GM19035 (cell line): ENCODE data around the gene WDFY4.
A peak's percentile ranks its signal among the peaks of the same experiment; 100 is the strongest.
"Not testable (repeated sequence)": the region's sequence is repeated elsewhere in the genome, so short reads cannot be mapped to it uniquely, and the experiment has no call there.

Experiments used
- ATAC-seq: cut with Tn5 transposase; IDR thresholded peaks from one replicate; pipeline ENCODE4 v1.9.1; 2021; ENCODE audit not compliant: unreplicated experiment

Gene WDFY4, protein sequence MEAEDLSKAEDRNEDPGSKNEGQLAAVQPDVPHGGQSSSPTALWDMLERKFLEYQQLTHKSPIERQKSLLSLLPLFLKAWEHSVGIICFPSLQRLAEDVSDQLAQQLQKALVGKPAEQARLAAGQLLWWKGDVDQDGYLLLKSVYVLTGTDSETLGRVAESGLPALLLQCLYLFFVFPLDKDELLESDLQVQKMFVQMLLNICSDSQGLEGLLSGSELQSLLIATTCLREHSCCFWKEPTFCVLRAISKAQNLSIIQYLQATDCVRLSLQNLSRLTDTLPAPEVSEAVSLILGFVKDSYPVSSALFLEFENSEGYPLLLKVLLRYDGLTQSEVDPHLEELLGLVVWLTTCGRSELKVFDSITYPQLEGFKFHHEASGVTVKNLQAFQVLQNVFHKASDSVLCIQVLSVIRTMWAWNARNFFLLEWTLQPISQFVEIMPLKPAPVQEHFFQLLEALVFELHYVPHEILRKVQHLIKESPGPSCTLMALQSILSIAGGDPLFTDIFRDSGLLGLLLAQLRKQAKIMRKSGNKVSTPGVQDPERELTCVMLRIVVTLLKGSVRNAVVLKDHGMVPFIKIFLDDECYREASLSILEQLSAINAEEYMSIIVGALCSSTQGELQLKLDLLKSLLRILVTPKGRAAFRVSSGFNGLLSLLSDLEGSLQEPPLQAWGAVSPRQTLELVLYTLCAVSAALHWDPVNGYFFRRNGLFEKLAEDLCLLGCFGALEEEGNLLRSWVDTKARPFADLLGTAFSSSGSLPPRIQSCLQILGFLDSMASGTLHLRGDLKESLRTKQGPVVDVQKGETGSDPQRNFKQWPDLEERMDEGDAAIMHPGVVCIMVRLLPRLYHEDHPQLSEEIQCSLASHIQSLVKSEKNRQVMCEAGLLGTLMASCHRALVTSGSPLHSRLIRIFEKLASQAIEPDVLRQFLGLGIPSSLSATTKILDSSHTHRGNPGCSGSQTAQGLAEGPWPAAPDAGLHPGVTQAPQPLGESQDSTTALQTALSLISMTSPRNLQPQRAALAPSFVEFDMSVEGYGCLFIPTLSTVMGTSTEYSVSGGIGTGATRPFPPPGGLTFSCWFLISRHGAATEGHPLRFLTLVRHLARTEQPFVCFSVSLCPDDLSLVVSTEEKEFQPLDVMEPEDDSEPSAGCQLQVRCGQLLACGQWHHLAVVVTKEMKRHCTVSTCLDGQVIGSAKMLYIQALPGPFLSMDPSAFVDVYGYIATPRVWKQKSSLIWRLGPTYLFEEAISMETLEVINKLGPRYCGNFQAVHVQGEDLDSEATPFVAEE (N-terminal part only)

DNA sequence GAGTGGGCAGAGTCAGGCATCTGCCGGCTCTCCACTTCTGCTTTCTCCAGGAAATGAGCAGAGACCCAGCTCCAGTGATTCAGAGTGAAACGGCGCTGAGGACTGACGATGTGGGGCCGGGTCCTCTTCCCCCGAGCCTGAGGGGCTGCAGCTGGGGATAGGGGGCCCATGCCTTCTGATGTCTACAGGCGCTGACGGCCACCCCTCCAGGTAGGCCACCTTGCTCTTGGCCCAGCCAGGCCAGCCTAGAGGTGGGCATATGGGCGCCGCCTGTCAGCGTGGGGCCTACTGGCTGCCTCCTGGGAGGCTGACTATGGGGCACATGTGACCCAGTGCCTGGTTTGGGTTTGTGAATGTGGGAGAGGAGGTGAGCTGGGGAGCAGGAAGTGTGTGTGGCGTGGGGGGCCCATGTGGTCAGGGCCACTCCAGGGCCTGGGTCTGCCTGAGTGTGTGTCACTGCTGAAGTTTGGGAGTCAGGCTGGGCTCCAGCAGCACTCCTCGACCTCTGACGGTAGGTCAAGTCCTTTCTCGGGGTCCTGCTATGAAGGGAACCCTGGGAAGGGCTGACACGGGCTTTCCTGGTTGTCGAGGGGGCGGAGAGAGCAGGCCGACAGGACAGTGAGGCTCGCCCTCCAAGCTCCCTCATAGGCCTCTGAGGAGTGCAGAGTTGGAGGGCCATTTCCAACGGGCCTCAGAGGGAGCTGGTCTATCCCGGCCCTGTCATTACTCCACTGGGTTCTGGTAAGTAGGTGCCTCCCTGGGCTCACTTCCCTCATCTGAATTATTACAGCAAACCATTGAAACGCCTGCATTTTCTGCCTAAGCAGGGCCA, at the start of gene WDFY4:
Gene WDFY4, plus strand, starts transcription at position 82 of the 832 bp plus-strand sequence. CDS start 24,860 bp downstream, outside the sequence.
- peak; percentile 79 for ATAC-seq

- ATAC-seq, result peak; percentile 2
Measured at GRCh38 chr10:48634984-48635557, 49.6 kb upstream of the WDFY4 start.

- ATAC-seq, result no peak
Measured at GRCh38 chr10:48636231-48636630, 48.4 kb upstream of the WDFY4 start.

- no peak for ATAC-seq
Measured at GRCh38 chr10:48636901-48637300, 47.8 kb upstream of the WDFY4 start.

DNA sequence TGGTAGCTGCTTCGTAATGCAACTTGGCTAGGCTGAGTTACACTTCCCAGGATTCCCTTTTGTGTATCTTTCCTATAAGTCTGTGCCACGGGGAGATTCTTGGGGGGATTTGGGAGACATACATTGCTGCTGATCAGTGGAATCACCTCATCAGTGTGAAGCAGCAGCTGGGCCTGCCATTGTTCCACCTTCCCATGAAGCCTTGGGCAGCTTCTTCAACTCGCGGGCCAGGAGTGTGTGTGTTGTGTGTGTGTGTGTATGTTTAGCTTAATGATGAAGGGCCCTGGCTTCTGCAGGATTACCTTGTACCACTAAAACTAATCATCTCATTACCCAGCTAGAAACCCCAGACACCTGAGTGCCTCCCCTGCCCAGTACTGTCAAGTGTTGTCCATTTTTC, 46.5 kb upstream of the WDFY4 start:
- ATAC-seq, result no peak

DNA sequence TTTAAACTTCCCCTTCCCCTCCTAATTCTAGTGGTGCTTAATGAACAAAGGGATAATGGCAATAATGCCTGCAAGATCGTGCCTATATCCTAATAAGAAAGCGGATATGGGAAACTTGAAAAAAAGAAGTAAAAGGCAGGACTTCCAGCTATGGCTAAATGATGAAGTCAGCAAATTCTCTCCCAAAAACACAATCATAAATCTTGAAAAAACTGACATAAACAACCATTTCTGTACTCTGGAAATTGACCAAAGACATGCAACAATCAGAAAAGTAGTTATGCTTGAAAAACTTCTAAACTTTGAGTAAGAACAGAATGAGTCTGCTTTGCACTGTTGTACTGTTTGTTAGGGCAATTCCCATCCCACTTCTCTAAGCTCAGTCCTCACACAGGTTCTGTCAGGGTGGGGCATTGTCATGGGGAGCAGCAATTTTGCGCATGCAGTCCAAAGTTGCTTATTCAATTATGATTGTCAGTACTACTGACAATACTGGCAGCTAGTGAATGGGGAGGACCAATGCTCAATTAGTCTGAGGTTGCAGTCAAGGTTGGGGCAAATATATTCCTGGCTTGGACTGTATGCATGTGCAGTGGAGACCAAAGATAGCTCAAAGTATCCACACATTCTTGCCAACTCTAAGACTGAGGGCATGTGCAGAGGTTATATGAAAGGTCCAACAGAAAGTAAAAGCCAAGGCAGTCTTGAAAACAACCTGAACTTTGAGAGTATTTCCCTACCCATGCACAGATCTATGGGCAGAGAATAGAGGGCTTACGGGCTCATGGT, 45.7 kb upstream of the WDFY4 start:
- ATAC-seq, result no peak

DNA sequence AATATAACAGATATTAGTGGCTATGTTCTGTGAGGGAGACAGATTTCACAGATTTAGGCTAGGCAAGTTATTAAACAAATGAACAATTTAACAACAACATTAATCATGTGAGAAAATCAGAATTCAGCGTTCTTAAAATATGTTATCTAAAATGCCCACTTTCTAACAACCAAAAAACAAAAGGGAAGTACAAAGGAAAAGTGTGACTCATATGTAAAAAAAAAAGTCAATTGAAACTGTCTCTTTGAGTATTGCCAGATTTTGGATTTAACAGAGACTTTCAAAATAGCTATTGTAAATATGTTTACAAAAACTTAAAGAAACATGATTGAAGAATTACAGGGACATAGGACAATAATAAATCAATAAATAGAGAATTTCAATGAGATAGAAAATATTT, 45.0 kb upstream of the WDFY4 start:
- no peak for ATAC-seq

DNA sequence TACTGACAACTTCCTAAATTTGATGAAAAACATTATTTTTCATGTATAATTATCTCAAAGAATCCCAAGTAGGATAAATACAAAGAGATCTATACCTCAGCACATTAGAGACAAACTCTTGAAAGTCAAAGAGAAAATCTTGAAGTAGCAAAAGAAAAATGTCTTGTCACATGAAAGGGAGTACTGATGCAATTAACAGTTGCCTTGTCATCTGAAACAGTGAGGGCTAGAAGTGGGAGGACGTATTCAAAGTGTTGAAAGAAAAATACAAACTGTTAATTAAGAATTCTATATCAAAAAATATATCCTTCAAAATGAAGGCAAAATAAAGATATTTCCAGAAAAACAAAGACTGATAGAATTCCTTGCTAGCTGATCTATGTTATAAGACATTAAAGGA, 44.3 kb upstream of the WDFY4 start:
- ATAC-seq, result no peak

- not testable (repeated sequence) for ATAC-seq
Measured at GRCh38 chr10:48641099-48641690, 43.5 kb upstream of the WDFY4 start.

- no peak for ATAC-seq
Measured at GRCh38 chr10:48645600-48645999, 39.1 kb upstream of the WDFY4 start.

GRCh38 chr10:48647073-48647472, 37.6 kb upstream of the WDFY4 start:
- ATAC-seq, result not testable (repeated sequence)

- no peak for ATAC-seq
Measured at GRCh38 chr10:48648172-48648942, 36.3 kb upstream of the WDFY4 start.

- no peak for ATAC-seq
Measured at GRCh38 chr10:48649349-48649944, 35.2 kb upstream of the WDFY4 start.

DNA sequence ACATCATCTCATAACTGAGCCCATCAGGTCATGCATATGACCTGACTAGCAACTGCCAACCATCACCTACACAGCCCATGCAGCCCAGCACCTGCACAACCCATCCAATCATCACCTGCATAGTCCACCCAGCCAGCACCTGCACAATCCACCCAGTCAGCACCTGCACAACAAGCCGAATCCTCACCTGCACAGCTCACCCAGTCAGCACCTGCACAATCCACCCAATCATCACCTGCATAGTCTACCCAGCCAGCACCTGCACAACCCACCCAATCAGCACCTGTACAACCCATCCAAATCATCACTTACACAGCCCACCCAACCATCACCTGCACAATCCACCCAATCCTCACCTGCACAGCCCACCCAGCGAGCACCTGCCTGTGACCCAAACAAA, 33.4 kb upstream of the WDFY4 start:
- no peak for ATAC-seq

GRCh38 chr10:48651839-48652238, 32.8 kb upstream of the WDFY4 start:
- no peak for ATAC-seq

- ATAC-seq, result no peak
Measured at GRCh38 chr10:48652344-48652743, 32.3 kb upstream of the WDFY4 start.

DNA sequence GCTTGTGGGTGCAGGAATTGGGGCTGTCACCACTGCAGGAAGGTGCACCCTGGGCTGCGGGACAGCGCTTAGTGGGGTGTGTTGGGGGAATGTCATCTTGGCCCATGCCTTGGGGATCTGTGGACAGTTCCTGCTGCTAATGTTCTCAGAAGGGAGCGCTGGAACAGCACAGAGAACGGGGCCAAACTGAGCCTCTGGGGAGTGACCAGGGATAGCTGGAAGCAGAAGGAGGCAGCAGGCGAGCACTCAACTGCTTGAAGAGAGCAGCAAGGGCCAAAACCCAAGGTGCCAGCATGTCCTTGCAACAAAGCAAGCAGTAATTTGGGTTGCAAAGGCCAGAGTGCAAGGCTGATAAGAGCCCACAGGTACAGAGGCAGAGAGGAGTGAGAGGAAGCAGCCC, 31.3 kb upstream of the WDFY4 start:
- ATAC-seq, result no peak
